ENCODE measurements around the gene SGSM1. TPM values are rescaled to one million over a fixed set of nuclear protein-coding genes. Genes with fewer than 3 reads are reported as not detected.

SGSM1 gene
- total RNA-seq, 1 donor from 2014 or later: 1.7 TPM

GRCh38 chr22:24763872-24764485 lies 42.0 kb upstream of the SGSM1 start:
- peaks cover 5% of the 10 kb centered on the region for H3K27me3 Mint-ChIP-seq (ENCODE audit: low read depth)

GRCh38 chr22:24765166-24765565 lies 40.8 kb upstream of the SGSM1 start:
- Mint-ChIP-seq H3K27me3 (ENCODE audit: low read depth) (peaks cover 5% of the 10 kb centered on the region), H3K4me3 (no peak overlapping the region), H3K27ac (no peak overlapping the region)

More at GRCh38 chr22:24763872-24764485, 42.0 kb upstream of the SGSM1 start:
- Mint-ChIP-seq H3K4me1 (no peaks in the 10 kb centered on the region), H3K36me3 (no peaks in the 10 kb centered on the region), H3K27ac (no peak overlapping the region), H3K4me3 (no peak overlapping the region), H3K9me3 (no peaks in the 10 kb centered on the region)
- DNase-seq (ENCODE audit: low spot score in 2 of 2, unreplicated experiment in 2 of 2): no peak
- no peak for TF ChIP-seq CTCF (IDR thresholded peaks at IDR 0.05; ENCODE audit: unreplicated experiment)

GRCh38 chr22:24768537-24769374 lies 37.3 kb upstream of the SGSM1 start:
- peak in 1 of 2 experiments; percentile 56 for DNase-seq (ENCODE audit: low spot score in 2 of 2, unreplicated experiment in 2 of 2)
- H3K9me3 Mint-ChIP-seq: no peaks in the 10 kb centered on the region

More at GRCh38 chr22:24765166-24765565, 40.8 kb upstream of the SGSM1 start:
- Mint-ChIP-seq H3K9me3 (no peaks in the 10 kb centered on the region), H3K4me1 (no peaks in the 10 kb centered on the region), H3K36me3 (no peaks in the 10 kb centered on the region)
- no peak for DNase-seq (ENCODE audit: low spot score in 2 of 2, unreplicated experiment in 2 of 2)
- TF ChIP-seq CTCF (IDR thresholded peaks at IDR 0.05; ENCODE audit: unreplicated experiment): no peak

GRCh38 chr22:24772493-24773220 lies 33.4 kb upstream of the SGSM1 start:
- Mint-ChIP-seq H3K4me1 (peaks cover 19% of the 10 kb centered on the region), H3K36me3 (no peaks in the 10 kb centered on the region), H3K9me3 (no peaks in the 10 kb centered on the region), H3K4me3 (no peak overlapping the region), H3K27ac (no peak overlapping the region), H3K27me3 (ENCODE audit: low read depth) (no peaks in the 10 kb centered on the region)
- peak; percentile 21 for TF ChIP-seq CTCF (IDR thresholded peaks at IDR 0.05; ENCODE audit: unreplicated experiment)
- no peak for DNase-seq (ENCODE audit: low spot score in 2 of 2, unreplicated experiment in 2 of 2)

More at GRCh38 chr22:24768537-24769374, 37.3 kb upstream of the SGSM1 start:
- Mint-ChIP-seq H3K27me3 (ENCODE audit: low read depth) (peaks cover 4% of the 10 kb centered on the region), H3K27ac (no peak overlapping the region), H3K4me3 (no peak overlapping the region), H3K36me3 (no peaks in the 10 kb centered on the region), H3K4me1 (no peaks in the 10 kb centered on the region)
- no peak for TF ChIP-seq CTCF (IDR thresholded peaks at IDR 0.05; ENCODE audit: unreplicated experiment)

- H3K36me3 Mint-ChIP-seq: no peaks in the 10 kb centered on the region
- DNase-seq (ENCODE audit: low spot score in 2 of 2, unreplicated experiment in 2 of 2): peak in 1 of 2 experiments; percentile 53
- peak overlapping the region; percentile 88 for H3K27ac Mint-ChIP-seq
- H3K4me3 Mint-ChIP-seq: peak overlapping the region; percentile 9
- H3K9me3 Mint-ChIP-seq: no peaks in the 10 kb centered on the region
- H3K4me1 Mint-ChIP-seq: peaks cover 19% of the 10 kb centered on the region
- no peaks in the 10 kb centered on the region for H3K27me3 Mint-ChIP-seq (ENCODE audit: low read depth)
- no peak for TF ChIP-seq CTCF (IDR thresholded peaks at IDR 0.05; ENCODE audit: unreplicated experiment)
Measured at GRCh38 chr22:24775769-24776492, 30.1 kb upstream of the SGSM1 start.

All from mesothelial cell of epicardium (in vitro differentiated cells).